K562 (cell line): Measurements from ENCODE around the gene CPED1. TPM values are rescaled to one million over a fixed set of nuclear protein-coding genes. Genes with fewer than 3 reads are reported as not detected.
A peak's percentile ranks its signal among the peaks of the same experiment; 100 is the strongest.

Source experiments
- BRF1 ChIP-seq: IDR thresholded peaks from 3 replicates; pipeline ENCODE4 v1.6.1; 2011; ENCODE audit warnings: borderline replicate concordance, mild to moderate bottlenecking; ENCODE audit not compliant: insufficient read length; ENCODE audit errors: extremely low read depth
- CBX2 ChIP-seq: fragments of 200-600 bp; sonication (generic); IDR thresholded peaks from one replicate; pipeline ENCODE4 v1.6.1; 2012; ENCODE audit warnings: mild to moderate bottlenecking, low read length, inconsistent platforms; ENCODE audit not compliant: insufficient read depth, poor library complexity, severe bottlenecking
- CXXC5 ChIP-seq: fragments of 250-450 bp; sonication (Bioruptor Pico); IDR thresholded peaks from 2 replicates; pipeline ENCODE4 v1.8.0; 2022; ENCODE audit warnings: inconsistent platforms, mild to moderate bottlenecking, moderate library complexity
- ELF4 ChIP-seq: fragments of 450-650 bp; formaldehyde crosslinking; IDR thresholded peaks from 2 replicates; pipeline ENCODE4 v1.4.0; 2022; ENCODE audit warnings: missing genetic modification characterization
- FOXP1 ChIP-seq: sonication (generic); formaldehyde crosslinking; IDR thresholded peaks from 2 replicates; pipeline ENCODE4 v1.8.0; 2022; ENCODE audit warnings: mild to moderate bottlenecking, missing genetic modification reagents
- GATAD2B ChIP-seq: fragments of 450-650 bp; IDR thresholded peaks from 2 replicates; pipeline ENCODE4 v1.6.1; 2017; ENCODE audit warnings: mild to moderate bottlenecking, borderline replicate concordance
- JUND ChIP-seq, 2 experiments: IDR thresholded peaks; 2 replicates in 1 of 2; 3 replicates in 1 of 2; pipeline ENCODE4 v1.6.1; 2011; ENCODE audit warnings: borderline replicate concordance in 2 of 2, low read depth in 2 of 2, low read length in 2 of 2, improper control_type of control experiment in 1 of 2, missing biosample characterization in 1 of 2, missing genetic modification characterization in 1 of 2, missing genetic modification reagents in 1 of 2
- PHB2 ChIP-seq: fragments of 450-650 bp; IDR thresholded peaks from 2 replicates; pipeline ENCODE4 v1.6.1; 2017; ENCODE audit warnings: low read depth
- PRPF4 ChIP-seq: fragments of 200-400 bp; formaldehyde crosslinking; IDR thresholded peaks from one replicate; pipeline ENCODE4 v1.6.1; 2017; ENCODE audit warnings: low read length, low read depth, mild to moderate bottlenecking; ENCODE audit not compliant: insufficient read depth, poor library complexity, severe bottlenecking
- PTRF ChIP-seq: fragments of 450-650 bp; IDR thresholded peaks from 2 replicates; pipeline ENCODE4 v1.6.1; 2016; ENCODE audit warnings: mild to moderate bottlenecking, missing genetic modification characterization, missing compliant biosample characterization
- SIN3B ChIP-seq: fragments of 450-650 bp; IDR thresholded peaks from 2 replicates; pipeline ENCODE4 v1.6.1; 2017; ENCODE audit warnings: low read depth, mild to moderate bottlenecking, moderate library complexity
- SOX6 ChIP-seq: fragments of 450-650 bp; IDR thresholded peaks from 2 replicates; pipeline ENCODE4 v1.6.1; 2014; ENCODE audit warnings: mild to moderate bottlenecking
- WHSC1 ChIP-seq: IDR thresholded peaks from one replicate; pipeline ENCODE4 v1.6.1; 2012; ENCODE audit warnings: low read length, control low read depth, inconsistent platforms
- XRCC3 ChIP-seq: fragments of 450-650 bp; IDR thresholded peaks from 2 replicates; pipeline ENCODE4 v1.6.1; 2017; ENCODE audit warnings: mild to moderate bottlenecking, moderate library complexity
- ZNF140 ChIP-seq: fragments of 250-450 bp; sonication (Bioruptor Pico); IDR thresholded peaks from 2 replicates; pipeline ENCODE4 v1.8.0; 2021; ENCODE audit warnings: moderate library complexity, mild to moderate bottlenecking, inconsistent platforms
- ZNF77 ChIP-seq: fragments of 250-450 bp; sonication (Bioruptor Pico); IDR thresholded peaks from 2 replicates; pipeline ENCODE4 v1.5.0; 2020
- ZNF785 ChIP-seq: fragments of 250-450 bp; sonication (Bioruptor Pico); IDR thresholded peaks from 2 replicates; pipeline ENCODE4 v1.4.0; 2020; ENCODE audit warnings: mild to moderate bottlenecking
- polyA plus RNA-seq, 8 experiments: library from polyadenylated mRNA; depleted of rRNA in 4 of 8; stranded (reverse) in 5 of 8; unstranded in 3 of 8; fragments of >200 nt; fragmentation: Nextera tagmentation in 2 of 8; fragmentation: Illumina TruSeq in 1 of 8; extraction: Ambion mirVana in 2 of 8; extraction: Trizol in 1 of 8; gene quantifications; 2 replicates each; pipeline versions ENCODE4 v1.2.1 to v1.2.3, GENCODE V29; 2011 to 2014; ENCODE audit warnings: inconsistent platforms in 1 of 8, missing spikeins in 1 of 8
- total RNA-seq, 7 experiments: library from RNA; depleted of rRNA in 6 of 7; stranded (reverse); fragments of >200 nt in 6 of 7; fragmentation: Illumina TruSeq in 2 of 7; extraction: Trizol in 2 of 7; gene quantifications; 2 replicates each; pipeline versions ENCODE4 v1.2.1 to v1.2.3, GENCODE V29; 2011 to 2021; ENCODE audit warnings: low replicate concordance in 1 of 7
- TF ChIP-seq, protein P1 (sequence below): sonication (generic); formaldehyde crosslinking; IDR thresholded peaks from 2 replicates; pipeline ENCODE4 v1.8.0; 2022; ENCODE audit warnings: mild to moderate bottlenecking, missing genetic modification reagents
- TF ChIP-seq, protein P2 (sequence below), 2 experiments: IDR thresholded peaks; 2 replicates each; pipeline ENCODE4 v1.6.1; 2011; ENCODE audit warnings: borderline replicate concordance in 1 of 2, control low read depth in 1 of 2, low read depth in 1 of 2, low read length in 1 of 2, mild to moderate bottlenecking in 1 of 2, mixed read lengths in 1 of 2, moderate library complexity in 1 of 2; ENCODE audit not compliant: insufficient read depth in 1 of 2, insufficient read length in 1 of 2, poor library complexity in 1 of 2, severe bottlenecking in 1 of 2; ENCODE audit errors: extremely low read depth in 1 of 2
- TF ChIP-seq, protein P3 (sequence below): sonication (generic); formaldehyde crosslinking; IDR thresholded peaks from 2 replicates; pipeline ENCODE4 v1.8.1; 2023; ENCODE audit warnings: mild to moderate bottlenecking, missing genetic modification reagents
- TF ChIP-seq, protein P4 (sequence below): fragments of 250-450 bp; sonication (Bioruptor Pico); IDR thresholded peaks from 2 replicates; pipeline ENCODE4 v1.5.0; 2021; ENCODE audit warnings: mild to moderate bottlenecking, borderline replicate concordance

Gene CPED1
- total and polyA plus RNA-seq, 9 of the 15 experiments (the other 6 are each of a cell fraction or from before 2014, with no cell fraction given), result 195 to 393 (median 290) TPM

DNA sequence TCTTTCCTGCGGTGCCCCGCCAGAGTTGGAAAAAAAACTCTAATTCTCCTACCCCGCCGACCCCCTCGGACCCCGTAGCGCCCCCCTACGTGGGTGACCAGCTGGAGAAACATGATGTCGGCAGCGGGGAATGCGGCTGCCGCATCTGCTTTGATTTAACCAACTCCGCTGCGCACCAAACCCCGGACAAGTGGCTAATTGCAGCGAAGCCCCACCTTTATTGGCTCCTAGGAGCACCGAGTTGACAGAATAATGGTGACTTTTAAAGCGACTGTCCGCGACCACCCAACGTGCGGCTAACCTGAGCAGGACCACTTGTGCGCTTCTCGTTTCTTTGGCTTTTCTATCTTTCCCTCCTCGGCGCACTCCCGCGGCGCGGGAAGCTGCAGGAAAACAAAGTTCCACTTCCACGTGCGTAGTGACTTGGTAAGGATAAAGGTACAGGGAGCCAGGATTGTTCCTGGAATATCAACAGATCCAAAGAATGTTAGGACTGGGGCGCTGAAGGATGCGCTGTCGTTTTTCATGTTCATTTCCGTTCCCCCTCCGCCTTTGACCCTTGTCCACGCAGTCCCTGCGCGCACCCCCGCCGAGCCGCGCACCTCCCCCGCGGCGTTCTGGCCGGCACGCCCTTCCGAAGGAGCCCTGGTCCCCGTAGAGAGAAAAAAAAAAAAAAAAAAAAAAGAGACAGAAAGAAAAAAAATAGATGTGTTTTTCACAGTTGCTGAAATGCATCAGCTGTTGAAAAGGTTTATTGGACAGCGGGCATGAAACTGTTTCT lies 341.7 kb downstream of the CPED1 start (continued):
- TF ChIP-seq, protein P1, sequence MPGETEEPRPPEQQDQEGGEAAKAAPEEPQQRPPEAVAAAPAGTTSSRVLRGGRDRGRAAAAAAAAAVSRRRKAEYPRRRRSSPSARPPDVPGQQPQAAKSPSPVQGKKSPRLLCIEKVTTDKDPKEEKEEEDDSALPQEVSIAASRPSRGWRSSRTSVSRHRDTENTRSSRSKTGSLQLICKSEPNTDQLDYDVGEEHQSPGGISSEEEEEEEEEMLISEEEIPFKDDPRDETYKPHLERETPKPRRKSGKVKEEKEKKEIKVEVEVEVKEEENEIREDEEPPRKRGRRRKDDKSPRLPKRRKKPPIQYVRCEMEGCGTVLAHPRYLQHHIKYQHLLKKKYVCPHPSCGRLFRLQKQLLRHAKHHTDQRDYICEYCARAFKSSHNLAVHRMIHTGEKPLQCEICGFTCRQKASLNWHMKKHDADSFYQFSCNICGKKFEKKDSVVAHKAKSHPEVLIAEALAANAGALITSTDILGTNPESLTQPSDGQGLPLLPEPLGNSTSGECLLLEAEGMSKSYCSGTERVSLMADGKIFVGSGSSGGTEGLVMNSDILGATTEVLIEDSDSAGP (CRISPR knock-in tag), result no peak
- TF ChIP-seq PTRF (tag) (no peak), CBX2 (peak; percentile 83), PHB2 (no peak), WHSC1 (no peak), JUND (IDR thresholded peaks at IDR 0.05; ENCODE audit: borderline replicate concordance, low read depth, low read length) (no peak), JUND (tag; IDR thresholded peaks at IDR 0.05; ENCODE audit: borderline replicate concordance, low read depth, low read length) (no peak), GATAD2B (no peak), SOX6 (no peak), BRF1 (no peak), FOXP1 (CRISPR knock-in tag) (no peak), ELF4 (CRISPR knock-in tag) (no peak), PRPF4 (no peak), ZNF77 (CRISPR knock-in tag) (no peak), CXXC5 (CRISPR knock-in tag) (peak; percentile 80), ZNF140 (CRISPR knock-in tag) (no peak), SIN3B (no peak), XRCC3 (no peak), ZNF785 (CRISPR knock-in tag) (no peak)
- TF ChIP-seq, protein P2, sequence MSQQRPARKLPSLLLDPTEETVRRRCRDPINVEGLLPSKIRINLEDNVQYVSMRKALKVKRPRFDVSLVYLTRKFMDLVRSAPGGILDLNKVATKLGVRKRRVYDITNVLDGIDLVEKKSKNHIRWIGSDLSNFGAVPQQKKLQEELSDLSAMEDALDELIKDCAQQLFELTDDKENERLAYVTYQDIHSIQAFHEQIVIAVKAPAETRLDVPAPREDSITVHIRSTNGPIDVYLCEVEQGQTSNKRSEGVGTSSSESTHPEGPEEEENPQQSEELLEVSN (IDR thresholded peaks at IDR 0.05; ENCODE audit: borderline replicate concordance in 1 of 2, extremely low read depth in 1 of 2, insufficient read depth in 1 of 2, insufficient read length in 1 of 2, low read depth in 1 of 2, low read length in 1 of 2, poor library complexity in 1 of 2, severe bottlenecking in 1 of 2), result peak; percentile 14 to 57
- TF ChIP-seq, protein P3, sequence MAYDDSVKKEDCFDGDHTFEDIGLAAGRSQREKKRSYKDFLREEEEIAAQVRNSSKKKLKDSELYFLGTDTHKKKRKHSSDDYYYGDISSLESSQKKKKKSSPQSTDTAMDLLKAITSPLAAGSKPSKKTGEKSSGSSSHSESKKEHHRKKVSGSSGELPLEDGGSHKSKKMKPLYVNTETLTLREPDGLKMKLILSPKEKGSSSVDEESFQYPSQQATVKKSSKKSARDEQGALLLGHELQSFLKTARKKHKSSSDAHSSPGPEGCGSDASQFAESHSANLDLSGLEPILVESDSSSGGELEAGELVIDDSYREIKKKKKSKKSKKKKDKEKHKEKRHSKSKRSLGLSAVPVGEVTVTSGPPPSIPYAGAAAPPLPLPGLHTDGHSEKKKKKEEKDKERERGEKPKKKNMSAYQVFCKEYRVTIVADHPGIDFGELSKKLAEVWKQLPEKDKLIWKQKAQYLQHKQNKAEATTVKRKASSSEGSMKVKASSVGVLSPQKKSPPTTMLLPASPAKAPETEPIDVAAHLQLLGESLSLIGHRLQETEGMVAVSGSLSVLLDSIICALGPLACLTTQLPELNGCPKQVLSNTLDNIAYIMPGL (CRISPR knock-in tag), result no peak
- TF ChIP-seq, protein P4, sequence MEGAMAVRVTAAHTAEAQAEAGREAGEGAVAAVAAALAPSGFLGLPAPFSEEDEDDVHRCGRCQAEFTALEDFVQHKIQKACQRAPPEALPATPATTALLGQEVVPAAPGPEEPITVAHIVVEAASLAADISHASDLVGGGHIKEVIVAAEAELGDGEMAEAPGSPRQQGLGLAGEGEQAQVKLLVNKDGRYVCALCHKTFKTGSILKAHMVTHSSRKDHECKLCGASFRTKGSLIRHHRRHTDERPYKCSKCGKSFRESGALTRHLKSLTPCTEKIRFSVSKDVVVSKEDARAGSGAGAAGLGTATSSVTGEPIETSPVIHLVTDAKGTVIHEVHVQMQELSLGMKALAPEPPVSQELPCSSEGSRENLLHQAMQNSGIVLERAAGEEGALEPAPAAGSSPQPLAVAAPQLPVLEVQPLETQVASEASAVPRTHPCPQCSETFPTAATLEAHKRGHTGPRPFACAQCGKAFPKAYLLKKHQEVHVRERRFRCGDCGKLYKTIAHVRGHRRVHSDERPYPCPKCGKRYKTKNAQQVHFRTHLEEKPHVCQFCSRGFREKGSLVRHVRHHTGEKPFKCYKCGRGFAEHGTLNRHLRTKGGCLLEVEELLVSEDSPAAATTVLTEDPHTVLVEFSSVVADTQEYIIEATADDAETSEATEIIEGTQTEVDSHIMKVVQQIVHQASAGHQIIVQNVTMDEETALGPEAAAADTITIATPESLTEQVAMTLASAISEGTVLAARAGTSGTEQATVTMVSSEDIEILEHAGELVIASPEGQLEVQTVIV (CRISPR knock-in tag), result 0 out of 2 replicates have a peak, but pooled peaks have one; percentile 28
